Measurements from ENCODE around the gene CEP72.

The CEP72 gene

GRCh38 chr5:641331-641765 is 29.2 kb downstream of the CEP72 start:
- no peak overlapping the region for H3K27ac Mint-ChIP-seq (ENCODE audit: low read depth)
- no peaks in the 10 kb centered on the region for H3K27me3 Mint-ChIP-seq

GRCh38 chr5:642481-642880 is 30.3 kb downstream of the CEP72 start:
- Mint-ChIP-seq H3K4me1 (no peaks in the 10 kb centered on the region), H3K9me3 (no peaks in the 10 kb centered on the region), H3K36me3 (ENCODE audit: insufficient read depth) (peaks cover 13% of the 10 kb centered on the region), H3K27me3 (no peaks in the 10 kb centered on the region), H3K27ac (ENCODE audit: low read depth) (no peak overlapping the region), H3K4me3 (no peak overlapping the region)
- no peak for ATAC-seq (replicated peaks; ENCODE audit: extremely low read depth, poor library complexity, severe bottlenecking)
- no peak for DNase-seq (ENCODE audit: low spot score in 2 of 2)

More at GRCh38 chr5:641331-641765, 29.2 kb downstream of the CEP72 start:
- no peaks in the 10 kb centered on the region for H3K4me1 Mint-ChIP-seq
- H3K36me3 Mint-ChIP-seq (ENCODE audit: insufficient read depth): peaks cover 13% of the 10 kb centered on the region
- DNase-seq (ENCODE audit: low spot score in 2 of 2): no peak
- H3K9me3 Mint-ChIP-seq: no peaks in the 10 kb centered on the region
- H3K4me3 Mint-ChIP-seq: no peak overlapping the region
- ATAC-seq (replicated peaks; ENCODE audit: extremely low read depth, poor library complexity, severe bottlenecking): no peak

DNA sequence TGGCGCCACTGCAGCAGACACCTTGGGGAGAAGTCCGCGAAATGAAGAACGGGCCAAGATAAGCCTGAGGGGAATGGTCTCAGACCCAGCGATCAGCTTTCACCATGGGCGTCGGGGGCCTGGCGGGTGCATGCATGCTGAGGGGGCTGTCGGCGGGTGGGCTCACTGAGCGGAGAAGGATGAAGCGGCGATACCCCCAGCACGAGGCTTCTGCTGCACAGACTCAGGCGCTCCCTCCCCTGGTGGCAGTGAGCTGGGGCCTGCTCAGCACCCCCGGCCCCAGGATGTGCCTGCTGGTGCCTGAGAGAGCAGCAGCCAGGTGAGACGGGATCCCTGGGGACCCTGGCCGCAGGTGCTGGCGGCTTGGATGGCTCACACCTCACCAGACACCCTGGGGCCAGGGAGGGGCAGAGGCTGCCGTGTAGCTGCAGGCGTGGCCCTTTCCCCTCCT is 31.2 kb downstream of the CEP72 start:
- H3K27ac Mint-ChIP-seq (ENCODE audit: low read depth): no peak overlapping the region
- no peaks in the 10 kb centered on the region for H3K4me1 Mint-ChIP-seq
- no peak for DNase-seq (ENCODE audit: low spot score in 2 of 2)
- no peaks in the 10 kb centered on the region for H3K27me3 Mint-ChIP-seq
- H3K4me3 Mint-ChIP-seq: no peak overlapping the region
- peaks cover 13% of the 10 kb centered on the region for H3K36me3 Mint-ChIP-seq (ENCODE audit: insufficient read depth)
- H3K9me3 Mint-ChIP-seq: no peaks in the 10 kb centered on the region
- ATAC-seq (replicated peaks; ENCODE audit: extremely low read depth, poor library complexity, severe bottlenecking): no peak

DNA sequence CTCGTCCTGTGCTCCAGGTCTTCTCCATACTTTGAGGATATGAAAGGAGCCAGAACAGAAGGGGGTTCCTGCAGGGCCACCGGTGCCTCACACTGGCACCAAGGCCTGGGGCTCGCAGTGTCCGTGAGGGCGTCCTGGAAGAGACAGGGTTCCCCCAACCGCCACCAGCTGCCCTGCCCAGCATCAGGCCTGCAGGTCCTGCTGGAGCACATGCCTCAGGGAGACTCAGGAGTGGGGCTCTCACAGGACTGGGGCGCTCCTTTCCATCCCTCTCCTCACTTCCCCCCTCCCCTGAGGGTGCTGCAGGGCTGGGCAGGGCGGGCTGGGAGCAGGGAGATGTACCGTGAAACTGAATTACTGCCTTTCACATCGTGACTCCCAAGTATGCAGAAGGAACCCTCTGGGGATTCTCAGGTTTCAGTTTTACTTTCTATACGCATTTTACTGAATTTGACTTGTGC is 31.7 kb downstream of the CEP72 start:
- H3K36me3 Mint-ChIP-seq (ENCODE audit: insufficient read depth): peaks cover 12% of the 10 kb centered on the region
- no peak for ATAC-seq (replicated peaks; ENCODE audit: extremely low read depth, poor library complexity, severe bottlenecking)
- H3K9me3 Mint-ChIP-seq: no peaks in the 10 kb centered on the region
- no peak overlapping the region for H3K4me3 Mint-ChIP-seq
- H3K27me3 Mint-ChIP-seq: no peaks in the 10 kb centered on the region
- H3K27ac Mint-ChIP-seq (ENCODE audit: low read depth): no peak overlapping the region
- no peak for DNase-seq (ENCODE audit: low spot score in 2 of 2)
- H3K4me1 Mint-ChIP-seq: no peaks in the 10 kb centered on the region

GRCh38 chr5:644509-644908 is 32.4 kb downstream of the CEP72 start:
- Mint-ChIP-seq H3K27ac (ENCODE audit: low read depth) (no peak overlapping the region), H3K36me3 (ENCODE audit: insufficient read depth) (peaks cover 11% of the 10 kb centered on the region), H3K27me3 (no peaks in the 10 kb centered on the region), H3K9me3 (no peaks in the 10 kb centered on the region), H3K4me3 (no peak overlapping the region), H3K4me1 (no peaks in the 10 kb centered on the region)
- ATAC-seq (replicated peaks; ENCODE audit: extremely low read depth, poor library complexity, severe bottlenecking): no peak
- no peak for DNase-seq (ENCODE audit: low spot score in 2 of 2)

GRCh38 chr5:644971-645370 is 32.8 kb downstream of the CEP72 start:
- no peak overlapping the region for H3K27ac Mint-ChIP-seq (ENCODE audit: low read depth)

GRCh38 chr5:645421-645820 is 33.3 kb downstream of the CEP72 start:
- peaks cover 7% of the 10 kb centered on the region for H3K36me3 Mint-ChIP-seq (ENCODE audit: insufficient read depth)
- H3K9me3 Mint-ChIP-seq: no peaks in the 10 kb centered on the region
- no peak overlapping the region for H3K4me3 Mint-ChIP-seq
- DNase-seq (ENCODE audit: low spot score in 2 of 2): no peak
- no peaks in the 10 kb centered on the region for H3K4me1 Mint-ChIP-seq
- no peaks in the 10 kb centered on the region for H3K27me3 Mint-ChIP-seq
- ATAC-seq (replicated peaks; ENCODE audit: extremely low read depth, poor library complexity, severe bottlenecking): no peak
- H3K27ac Mint-ChIP-seq (ENCODE audit: low read depth): no peak overlapping the region

More at GRCh38 chr5:644971-645370, 32.8 kb downstream of the CEP72 start:
- H3K27me3 Mint-ChIP-seq: no peaks in the 10 kb centered on the region
- no peak overlapping the region for H3K4me3 Mint-ChIP-seq
- peaks cover 9% of the 10 kb centered on the region for H3K36me3 Mint-ChIP-seq (ENCODE audit: insufficient read depth)
- ATAC-seq (replicated peaks; ENCODE audit: extremely low read depth, poor library complexity, severe bottlenecking): no peak
- H3K4me1 Mint-ChIP-seq: no peaks in the 10 kb centered on the region
- no peaks in the 10 kb centered on the region for H3K9me3 Mint-ChIP-seq
- DNase-seq (ENCODE audit: low spot score in 2 of 2): no peak

DNA sequence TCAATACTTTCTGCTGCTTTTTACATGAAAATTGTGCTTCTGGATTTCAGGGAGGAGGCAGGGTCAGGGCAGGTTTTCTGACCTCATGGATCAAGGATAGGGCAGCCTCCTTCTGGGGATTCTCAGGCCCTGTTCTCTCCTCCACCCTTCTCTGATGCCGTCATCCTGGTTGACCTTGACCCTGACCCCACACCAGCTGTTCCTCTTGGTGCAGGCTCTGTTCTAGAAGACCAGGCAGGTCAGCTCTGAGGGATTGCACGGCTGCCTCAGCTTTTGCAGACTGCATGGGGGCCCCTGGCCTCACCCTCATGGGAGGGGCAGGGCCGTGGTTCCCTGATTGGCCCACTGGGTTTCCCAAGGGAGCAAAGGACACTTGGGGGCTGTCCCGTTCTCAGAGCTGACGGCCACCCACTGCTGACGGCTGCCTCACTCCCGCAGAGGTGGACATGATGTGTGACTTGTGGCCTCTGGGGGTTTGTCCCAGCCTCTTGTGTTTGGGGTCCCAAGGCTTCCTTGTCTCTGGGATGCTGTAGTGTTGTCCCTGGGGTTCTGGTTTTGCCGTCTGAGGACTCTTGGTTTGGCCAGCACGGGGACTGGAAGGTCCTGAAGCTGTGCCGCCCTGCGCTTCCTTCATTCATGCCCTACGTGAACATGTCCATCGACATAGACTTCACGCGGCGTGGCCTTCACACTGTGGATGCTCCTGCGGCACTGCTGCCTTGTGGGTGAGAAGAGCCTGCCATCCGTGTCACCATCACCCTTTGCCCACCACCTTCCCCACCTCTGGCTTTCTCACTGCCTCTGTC is 34.5 kb downstream of the CEP72 start:
- Mint-ChIP-seq H3K4me1 (no peaks in the 10 kb centered on the region), H3K36me3 (ENCODE audit: insufficient read depth) (peaks cover 7% of the 10 kb centered on the region), H3K9me3 (no peaks in the 10 kb centered on the region), H3K27ac (ENCODE audit: low read depth) (no peak overlapping the region), H3K4me3 (no peak overlapping the region), H3K27me3 (no peaks in the 10 kb centered on the region)
- no peak for DNase-seq (ENCODE audit: low spot score in 2 of 2)
- ATAC-seq (replicated peaks; ENCODE audit: extremely low read depth, poor library complexity, severe bottlenecking): no peak

GRCh38 chr5:647311-647710 is 35.2 kb downstream of the CEP72 start:
- Mint-ChIP-seq H3K9me3 (no peaks in the 10 kb centered on the region), H3K36me3 (ENCODE audit: insufficient read depth) (peaks cover 7% of the 10 kb centered on the region), H3K4me1 (no peaks in the 10 kb centered on the region), H3K27me3 (no peaks in the 10 kb centered on the region), H3K27ac (ENCODE audit: low read depth) (no peak overlapping the region), H3K4me3 (no peak overlapping the region)
- ATAC-seq (replicated peaks; ENCODE audit: extremely low read depth, poor library complexity, severe bottlenecking) (no peak), DNase-seq (ENCODE audit: low spot score in 2 of 2) (no peak)

- Mint-ChIP-seq H3K4me3 (no peak overlapping the region), H3K4me1 (no peaks in the 10 kb centered on the region), H3K27me3 (no peaks in the 10 kb centered on the region), H3K36me3 (ENCODE audit: insufficient read depth) (peaks cover 7% of the 10 kb centered on the region), H3K27ac (ENCODE audit: low read depth) (no peak overlapping the region), H3K9me3 (no peaks in the 10 kb centered on the region)
- DNase-seq (ENCODE audit: low spot score in 2 of 2): no peak
- ATAC-seq (replicated peaks; ENCODE audit: extremely low read depth, poor library complexity, severe bottlenecking): no peak
These were observed 35.6 kb downstream of the CEP72 start for GRCh38 chr5:647727-648126.

DNA sequence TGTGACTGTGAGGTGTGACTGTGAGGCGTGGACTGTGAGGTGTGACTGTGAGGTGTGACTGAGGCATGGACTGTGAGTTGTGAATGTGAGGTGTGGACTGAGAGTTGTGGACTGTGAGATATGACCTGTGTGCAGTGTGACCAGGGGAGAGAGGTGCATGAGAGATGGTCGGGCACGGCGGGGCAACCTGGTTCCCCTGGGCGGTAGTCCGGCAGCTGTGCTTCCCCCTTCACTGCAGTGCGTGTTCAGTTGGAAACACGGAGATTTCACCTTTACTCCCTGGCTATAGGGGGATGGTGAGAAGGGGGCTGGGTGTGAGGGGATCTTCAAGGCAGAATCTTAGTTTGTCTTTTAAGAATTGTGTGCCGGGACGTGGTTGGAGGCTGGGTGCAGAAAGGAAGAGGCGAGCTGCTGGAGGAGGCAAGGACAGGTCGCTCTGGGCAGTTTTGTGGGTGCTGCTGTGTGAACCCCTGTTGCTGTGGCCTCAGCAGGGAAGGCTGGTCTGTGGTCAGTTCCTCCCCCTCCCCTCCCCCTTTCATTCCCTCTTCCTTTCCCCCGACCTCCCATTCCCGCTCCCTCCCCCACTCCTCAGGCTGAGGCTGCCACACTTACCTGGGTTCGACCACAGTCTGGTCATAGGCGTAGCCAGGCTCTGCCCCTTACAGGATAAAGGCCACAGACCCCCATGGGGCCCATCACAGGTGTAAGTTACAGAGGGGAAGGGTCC is 39.3 kb downstream of the CEP72 start:
- no peaks in the 10 kb centered on the region for H3K36me3 Mint-ChIP-seq (ENCODE audit: insufficient read depth)
- ATAC-seq (replicated peaks; ENCODE audit: extremely low read depth, poor library complexity, severe bottlenecking) (no peak), DNase-seq (ENCODE audit: low spot score in 2 of 2) (no peak)
- H3K27ac Mint-ChIP-seq (ENCODE audit: low read depth): no peak overlapping the region
- no peaks in the 10 kb centered on the region for H3K4me1 Mint-ChIP-seq
- H3K4me3 Mint-ChIP-seq: no peak overlapping the region
- H3K27me3 Mint-ChIP-seq: no peaks in the 10 kb centered on the region
- H3K9me3 Mint-ChIP-seq: no peaks in the 10 kb centered on the region

DNA sequence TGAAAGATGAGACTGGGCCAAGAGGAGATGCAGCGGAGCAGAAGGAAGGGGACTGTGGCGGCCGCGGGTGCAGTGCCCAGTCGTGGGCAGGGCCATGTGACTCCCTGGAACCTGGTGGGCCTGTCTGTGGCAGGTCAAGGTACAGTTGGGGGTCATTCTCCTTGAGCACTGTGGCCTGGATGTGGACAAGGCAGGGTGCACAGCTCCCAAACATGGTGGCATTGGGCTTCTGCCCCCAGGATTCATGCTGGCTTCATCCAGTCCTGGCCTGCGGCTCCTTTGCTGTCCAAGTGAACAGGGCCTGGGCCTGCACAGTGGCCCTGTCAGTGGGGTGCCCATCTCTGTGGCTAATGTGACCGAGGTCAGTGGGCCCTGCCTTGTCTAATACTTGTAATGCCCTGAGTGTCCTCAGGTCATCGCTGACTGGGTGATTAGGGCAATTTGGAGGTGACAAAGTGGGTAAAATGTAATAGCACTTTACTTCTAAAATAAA is 39.9 kb downstream of the CEP72 start:
- Mint-ChIP-seq H3K36me3 (ENCODE audit: insufficient read depth) (no peaks in the 10 kb centered on the region), H3K27me3 (no peaks in the 10 kb centered on the region), H3K27ac (ENCODE audit: low read depth) (no peak overlapping the region), H3K4me1 (no peaks in the 10 kb centered on the region), H3K4me3 (no peak overlapping the region), H3K9me3 (no peaks in the 10 kb centered on the region)
- ATAC-seq (replicated peaks; ENCODE audit: extremely low read depth, poor library complexity, severe bottlenecking): no peak
- DNase-seq (ENCODE audit: low spot score in 2 of 2): no peak

All from central memory CD8-positive, alpha-beta T cell (primary cell).